Measurements from ENCODE around the gene NKAIN2.

Gene NKAIN2

DNA sequence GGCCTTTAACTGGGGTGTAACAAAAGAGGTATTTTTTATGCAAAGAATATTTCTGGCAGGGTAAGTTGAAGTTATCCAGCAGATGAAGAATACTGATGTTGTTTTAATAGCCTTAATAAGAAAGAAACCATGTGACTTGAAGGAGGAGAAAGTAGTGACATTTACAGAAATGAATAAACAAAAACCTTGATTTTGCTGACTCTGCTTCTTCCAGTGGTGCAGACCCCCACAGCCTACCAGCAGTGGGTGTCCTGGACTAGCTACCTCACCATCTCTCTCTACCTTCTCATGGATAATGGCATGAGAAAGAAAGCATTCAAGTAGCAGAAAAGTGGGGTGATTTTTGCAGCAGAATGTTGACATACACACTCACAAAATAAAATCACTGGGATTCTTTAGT lies 996.0 kb downstream of the NKAIN2 start:
- DNase-seq, result no peak

DNA sequence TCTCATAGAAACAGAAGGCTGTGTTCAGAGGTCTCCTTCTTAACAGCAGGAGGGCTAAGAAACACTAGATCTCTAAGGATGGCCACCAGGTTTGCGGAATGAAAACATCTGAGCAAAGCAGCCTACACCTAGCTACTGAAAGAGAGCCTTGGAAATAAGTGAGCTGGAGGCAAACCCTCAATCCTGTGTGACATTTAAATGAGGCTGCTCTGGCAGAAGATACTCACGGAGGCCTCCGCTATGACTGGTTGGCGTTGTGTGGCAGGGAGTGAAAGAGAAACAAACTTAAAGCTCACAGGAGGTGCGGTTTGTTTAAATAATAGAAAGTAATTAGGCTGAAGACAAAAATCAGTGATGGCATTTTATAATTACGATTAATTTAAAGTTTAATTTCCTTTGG lies 996.6 kb downstream of the NKAIN2 start:
- peak in 1 of 58 donors; percentile 2 for DNase-seq

DNA sequence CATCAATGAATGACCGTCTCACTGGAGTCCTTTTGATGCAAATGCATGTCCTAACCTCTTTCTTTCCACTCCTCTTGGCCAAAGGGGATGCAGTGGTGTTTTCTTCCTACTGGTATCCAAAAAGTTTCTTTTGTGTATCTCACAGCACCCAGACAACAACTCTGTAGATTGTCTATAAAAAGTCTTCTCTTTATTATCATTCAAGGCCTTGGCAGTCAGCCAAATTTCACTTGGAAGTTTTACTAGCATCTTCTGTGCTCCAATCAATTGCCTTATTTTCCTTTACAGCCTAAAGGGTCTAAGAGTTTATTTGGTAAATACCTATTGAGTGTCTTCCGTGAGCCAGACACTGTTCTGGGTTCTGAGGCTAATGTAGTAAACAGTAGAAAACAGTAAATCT lies 1008.4 kb downstream of the NKAIN2 start:
- DNase-seq, result no peak

DNA sequence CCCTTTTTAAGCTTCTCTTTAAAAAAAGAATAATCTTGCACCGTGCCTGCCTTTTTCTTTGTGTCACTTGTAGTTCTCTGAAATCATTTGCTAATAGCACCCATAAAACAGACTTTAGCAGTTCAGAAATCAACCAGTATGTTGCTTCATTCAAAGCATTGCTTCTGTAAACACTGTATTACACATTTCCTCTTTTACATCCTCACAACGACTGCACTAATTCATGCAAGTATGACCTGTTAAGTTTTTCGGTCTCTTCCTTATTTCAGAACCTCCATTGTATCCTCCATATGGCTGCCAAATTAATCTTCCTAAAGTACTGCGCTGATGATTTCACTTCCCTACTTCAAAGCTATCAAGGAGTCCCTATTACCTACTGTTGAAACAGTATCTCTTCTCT lies 1015.7 kb downstream of the NKAIN2 start:
- no peak for DNase-seq

DNA sequence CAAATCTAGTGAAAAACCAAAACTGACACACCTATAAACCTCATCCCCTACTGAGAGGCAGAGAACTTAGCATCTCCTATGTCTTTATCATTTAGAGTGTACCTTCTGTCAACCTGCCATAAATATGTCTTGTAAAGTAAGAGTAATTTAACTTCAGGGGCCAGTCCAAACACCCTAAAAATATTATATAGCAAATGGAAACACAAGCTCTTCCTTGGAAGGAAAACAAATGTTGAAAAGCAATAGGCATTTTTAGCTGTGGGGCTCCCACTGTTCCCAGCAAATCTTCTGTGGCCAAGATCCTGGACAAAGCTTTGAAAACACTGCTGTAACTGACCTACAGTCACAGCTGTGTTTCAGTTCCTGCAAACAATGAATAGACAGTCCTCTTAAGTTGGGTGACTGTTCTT lies 1018.5 kb downstream of the NKAIN2 start:
- DNase-seq, result peak in 2 of 58 donors; percentile 9 to 15

GRCh38 chr6:124822721-124823120 lies 1019.1 kb downstream of the NKAIN2 start:
- DNase-seq, result no peak

DNA sequence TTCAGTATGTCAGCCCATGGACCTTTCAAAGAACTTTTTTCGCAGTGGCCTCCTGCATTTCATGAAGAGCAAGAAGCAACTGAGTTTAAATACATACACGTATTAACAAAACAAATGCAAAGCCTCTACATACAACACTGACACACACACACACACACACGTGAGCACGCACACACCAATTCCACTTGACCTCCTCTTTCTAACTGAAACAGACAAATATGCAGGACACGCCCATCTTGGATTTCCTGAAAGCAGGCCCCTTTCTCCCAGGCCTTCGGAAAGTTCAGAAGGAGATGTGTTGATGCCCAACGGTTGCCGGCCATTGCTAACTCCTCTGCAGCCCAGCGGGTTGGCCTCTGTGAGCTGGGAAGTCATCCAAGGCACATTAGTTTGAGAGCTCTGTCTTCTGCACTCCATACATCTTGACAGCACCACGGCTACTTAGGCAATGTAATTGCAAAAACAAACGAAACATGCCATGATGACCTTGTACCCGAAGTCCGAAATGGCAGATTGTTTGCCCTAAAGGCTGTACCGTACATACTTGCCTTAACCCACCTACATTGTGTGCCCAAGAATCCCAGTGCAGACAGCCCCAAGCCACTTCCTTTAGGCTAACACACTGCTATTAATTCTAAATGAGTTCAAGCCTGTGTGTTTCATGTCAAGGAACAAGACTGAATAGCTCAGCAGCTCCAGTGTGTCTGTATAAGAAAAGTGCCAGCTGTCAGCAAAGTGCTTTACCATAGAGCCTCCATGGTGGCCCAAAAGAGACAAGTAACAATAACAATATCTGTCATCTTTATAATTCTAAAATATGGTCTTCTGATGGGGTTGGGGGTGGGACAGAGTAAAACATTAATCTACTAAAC lies 1019.8 kb downstream of the NKAIN2 start:
- DNase-seq, result no peak

DNA sequence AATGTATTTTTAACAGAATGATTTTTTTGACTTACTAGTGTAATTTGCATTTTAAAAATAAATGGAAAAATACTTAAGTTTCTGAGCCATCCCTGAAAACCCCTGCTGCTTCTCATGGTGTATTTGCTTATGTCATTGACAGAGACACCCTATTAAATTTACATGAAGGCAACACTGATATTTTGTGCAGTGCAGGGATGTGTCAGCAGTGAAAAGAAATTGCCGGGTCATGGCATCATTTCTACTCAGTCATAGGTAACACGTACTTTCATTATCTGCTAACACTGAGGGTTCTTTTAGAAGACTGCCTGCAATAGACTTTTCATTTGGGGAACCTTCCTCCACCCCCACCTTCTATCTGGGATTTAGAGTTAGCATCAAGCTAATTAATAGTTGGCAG lies 1021.9 kb downstream of the NKAIN2 start:
- DNase-seq, result no peak

GRCh38 chr6:124829822-124830221 lies 1026.2 kb downstream of the NKAIN2 start:
- no peak for DNase-seq

DNA sequence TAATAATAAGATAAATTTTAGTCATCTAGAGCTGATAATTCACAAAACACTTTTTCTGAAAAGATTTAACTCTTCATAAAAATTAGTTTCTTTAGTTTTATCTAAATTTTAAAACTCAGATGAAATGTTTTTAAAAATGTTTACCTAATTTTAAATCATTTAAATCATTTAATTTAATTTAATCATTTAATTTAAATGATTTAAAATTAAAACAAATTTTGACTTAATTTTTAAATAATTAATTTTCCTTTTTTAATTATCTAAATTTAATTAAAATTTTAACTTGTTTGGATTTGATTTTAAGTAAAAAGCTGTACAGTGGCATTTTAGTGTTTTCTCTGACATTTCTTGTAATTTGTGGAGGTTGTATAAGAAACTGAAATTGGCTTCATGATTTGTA lies 1026.8 kb downstream of the NKAIN2 start:
- DNase-seq, result no peak

DNA sequence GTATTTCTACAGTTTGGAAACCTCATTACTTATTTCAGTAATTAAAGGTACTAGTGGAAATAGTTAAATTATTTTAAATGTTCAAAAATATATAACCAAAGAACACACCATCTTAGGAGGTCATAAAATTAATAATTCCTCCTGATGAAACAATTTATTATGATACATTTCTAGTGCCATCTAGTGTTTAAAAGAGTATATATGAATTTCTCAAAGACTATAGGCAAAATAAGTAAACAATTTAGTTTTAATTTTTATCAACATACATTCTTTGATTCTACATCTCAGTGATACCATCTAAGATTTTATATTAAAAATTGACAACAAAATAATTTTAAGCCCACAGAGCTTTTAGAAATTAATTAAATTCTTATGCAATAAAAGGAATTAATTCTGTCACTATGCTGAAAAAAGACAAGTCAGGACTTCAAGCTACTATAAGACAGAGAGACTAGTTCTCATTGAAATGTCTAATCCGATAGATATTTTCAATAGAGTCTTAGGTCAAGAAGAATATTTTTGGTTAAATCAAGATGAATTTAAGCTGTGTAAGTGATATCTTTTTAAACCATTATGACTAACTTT lies 1050.8 kb downstream of the NKAIN2 start:
- no peak for DNase-seq

DNA sequence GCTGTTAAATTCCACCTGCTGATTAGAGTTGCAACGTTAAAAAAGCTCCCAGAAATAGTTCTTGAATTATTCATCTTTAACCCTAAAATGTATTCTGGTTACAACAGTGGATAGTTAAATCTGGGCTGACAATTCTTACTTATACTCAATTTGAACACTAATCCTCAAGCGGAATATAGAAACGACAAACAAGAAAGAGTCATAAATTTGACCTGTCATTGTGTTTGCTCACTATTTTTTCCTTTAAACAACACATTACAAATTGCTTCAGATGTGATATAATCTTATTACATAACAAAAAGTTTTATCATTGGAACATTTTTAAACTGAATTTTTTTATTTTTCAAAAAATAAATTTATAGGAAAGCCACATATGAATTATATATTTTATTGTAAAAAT lies 1054.1 kb downstream of the NKAIN2 start:
- no peak for DNase-seq

- DNase-seq, result no peak
These were observed 1054.9 kb downstream of the NKAIN2 start for GRCh38 chr6:124858564-124858963.

- no peak for DNase-seq
These were observed 1055.7 kb downstream of the NKAIN2 start for GRCh38 chr6:124859366-124859765.

- DNase-seq, result no peak
These were observed 1062.4 kb downstream of the NKAIN2 start for GRCh38 chr6:124866040-124866439.

GRCh38 chr6:124867121-124867520 lies 1063.5 kb downstream of the NKAIN2 start:
- no peak for DNase-seq

- DNase-seq, result no peak
These were observed 1064.8 kb downstream of the NKAIN2 start for GRCh38 chr6:124868481-124868880.

DNA sequence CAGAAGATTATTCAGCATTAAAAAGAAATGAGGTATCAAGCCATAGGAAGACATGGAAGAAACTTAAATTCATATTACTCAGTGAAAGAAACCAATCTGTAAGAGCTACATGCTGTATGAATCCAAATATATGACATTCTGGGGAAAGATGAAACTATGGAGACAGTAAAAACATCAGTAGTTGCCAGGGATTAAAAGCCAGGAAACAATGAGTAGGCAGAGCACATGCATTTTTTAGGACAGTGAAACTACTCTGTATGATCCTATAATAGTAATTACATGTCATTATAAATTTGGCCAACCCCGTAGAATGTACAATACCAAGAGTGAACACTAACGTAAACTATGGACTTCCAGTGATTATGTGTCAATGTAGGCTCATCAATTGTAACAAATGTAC lies 1065.8 kb downstream of the NKAIN2 start:
- DNase-seq, result no peak

- DNase-seq, result no peak
These were observed 1067.2 kb downstream of the NKAIN2 start for GRCh38 chr6:124870611-124871459.

- no peak for DNase-seq
These were observed 1068.8 kb downstream of the NKAIN2 start for GRCh38 chr6:124872361-124873065.

DNA sequence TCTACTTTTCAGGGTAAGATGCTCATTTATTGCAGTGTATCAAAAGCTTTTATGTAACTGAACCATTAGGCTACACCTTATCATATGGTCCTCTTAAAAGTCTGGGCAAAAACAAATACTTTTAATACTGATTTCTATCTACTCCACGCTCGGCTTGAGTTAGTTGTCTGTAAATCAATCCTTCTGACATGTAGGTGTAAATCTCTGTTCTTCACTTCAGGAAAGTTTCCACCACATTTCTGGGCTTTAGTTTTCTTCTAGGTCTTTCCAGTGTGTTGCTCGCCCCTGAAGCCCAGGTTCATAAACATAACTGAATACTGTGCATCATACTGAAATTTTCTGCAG lies 1069.4 kb downstream of the NKAIN2 start:
- no peak for DNase-seq
